NCI-H345 treated with DMSO at 0.1 percent for 48 hours (cell line): Measurements from ENCODE around the gene EFCAB10.

Source experiments
- DNase-seq: peaks from one replicate; lab custom pipeline; 2025; ENCODE audit not compliant: unreplicated experiment; lab: John Stamatoyannopoulos, UW

The EFCAB10 gene

GRCh38 chr7:105581066-105581811 is at the start of gene EFCAB10:
Gene EFCAB10 (minus strand): TSS chr7:105581493. CDS start chr7:105581463, 30 bp downstream.
- DNase-seq = peak; percentile 72

- DNase-seq = no peak
These were observed 44.7 kb upstream of the EFCAB10 start for GRCh38 chr7:105625986-105626385.

GRCh38 chr7:105623906-105624305 is 42.6 kb upstream of the EFCAB10 start:
- no peak for DNase-seq

- no peak for DNase-seq
These were observed 42.1 kb upstream of the EFCAB10 start for GRCh38 chr7:105623378-105623777.

- DNase-seq = no peak
These were observed 40.9 kb upstream of the EFCAB10 start for GRCh38 chr7:105622106-105622731.

- no peak for DNase-seq
These were observed 40.3 kb upstream of the EFCAB10 start for GRCh38 chr7:105621617-105622016.

GRCh38 chr7:105621176-105621575 is 39.9 kb upstream of the EFCAB10 start:
- DNase-seq = no peak

- no peak for DNase-seq
These were observed 38.3 kb upstream of the EFCAB10 start for GRCh38 chr7:105619590-105619989.

GRCh38 chr7:105618016-105618296 is 36.7 kb upstream of the EFCAB10 start:
- no peak for DNase-seq

- DNase-seq = no peak
These were observed 36.2 kb upstream of the EFCAB10 start for GRCh38 chr7:105617280-105618015.

GRCh38 chr7:105614341-105614840 is 33.1 kb upstream of the EFCAB10 start:
- DNase-seq = no peak

- DNase-seq = no peak
These were observed 32.5 kb upstream of the EFCAB10 start for GRCh38 chr7:105613611-105614330.

GRCh38 chr7:105612806-105613205 is 31.5 kb upstream of the EFCAB10 start:
- DNase-seq = no peak

GRCh38 chr7:105611856-105612775 is 30.8 kb upstream of the EFCAB10 start:
- no peak for DNase-seq

- DNase-seq = no peak
These were observed 29.1 kb upstream of the EFCAB10 start for GRCh38 chr7:105610165-105610930.

GRCh38 chr7:105602325-105603305 is 21.3 kb upstream of the EFCAB10 start:
- no peak for DNase-seq

GRCh38 chr7:105600720-105601550 is 19.6 kb upstream of the EFCAB10 start:
- no peak for DNase-seq
